GM11168 (cell line): ENCODE measurements around the gene EED.

Experiments
- in situ Hi-C: fragments of 300-500 bp; cut with MboI; formaldehyde crosslinking; loops from one replicate; pipeline ENCODE4 v1.12.0; 2022; ENCODE audit warnings: low sequenced_read_pairs; ENCODE audit not compliant: unreplicated experiment

EED gene

GRCh38 chr11:86246293-86246675 lies 1.7 kb downstream of the EED start:
- in situ Hi-C loops, result no loop called here

DNA sequence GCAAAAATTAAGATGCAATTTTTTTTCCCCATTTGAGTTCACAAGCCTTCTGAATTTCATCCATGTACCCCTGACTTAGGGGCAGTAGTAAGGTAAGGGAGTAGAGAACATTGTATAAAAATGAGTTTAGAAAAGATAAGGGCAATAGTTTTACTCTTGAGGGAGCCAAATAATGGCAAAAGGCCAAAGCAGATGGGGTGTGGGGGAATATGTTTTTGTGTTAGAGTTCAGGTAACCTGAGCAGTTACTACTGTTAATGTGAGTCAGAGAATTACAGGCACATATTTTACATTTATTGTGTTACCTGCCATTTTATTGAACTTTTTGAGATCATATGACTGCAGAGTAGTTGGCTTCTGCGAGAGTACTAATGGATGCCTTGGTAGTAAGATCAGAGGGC lies 3.1 kb downstream of the EED start:
- in situ Hi-C loops, result no loop called here

DNA sequence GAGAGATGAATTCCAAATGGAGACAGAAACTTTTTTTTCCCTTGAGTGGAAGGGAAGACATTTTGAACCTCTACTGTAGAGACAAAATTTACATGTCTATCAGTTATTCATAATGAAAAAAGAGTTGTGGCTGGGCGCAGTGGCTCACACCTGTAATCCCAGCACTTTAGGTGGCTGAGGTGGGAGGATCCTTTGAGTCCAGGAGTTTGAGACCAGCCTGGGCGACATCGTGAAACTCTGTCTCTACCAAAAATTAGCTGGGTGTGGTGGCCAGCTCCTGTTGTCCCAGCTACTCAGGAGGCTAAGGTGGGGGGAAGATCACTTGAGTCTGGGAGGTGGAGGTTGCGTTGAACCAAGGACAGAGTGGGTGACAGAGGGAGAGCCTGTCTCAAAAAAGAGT lies 4.1 kb downstream of the EED start:
- in situ Hi-C loops, result no loop called here

DNA sequence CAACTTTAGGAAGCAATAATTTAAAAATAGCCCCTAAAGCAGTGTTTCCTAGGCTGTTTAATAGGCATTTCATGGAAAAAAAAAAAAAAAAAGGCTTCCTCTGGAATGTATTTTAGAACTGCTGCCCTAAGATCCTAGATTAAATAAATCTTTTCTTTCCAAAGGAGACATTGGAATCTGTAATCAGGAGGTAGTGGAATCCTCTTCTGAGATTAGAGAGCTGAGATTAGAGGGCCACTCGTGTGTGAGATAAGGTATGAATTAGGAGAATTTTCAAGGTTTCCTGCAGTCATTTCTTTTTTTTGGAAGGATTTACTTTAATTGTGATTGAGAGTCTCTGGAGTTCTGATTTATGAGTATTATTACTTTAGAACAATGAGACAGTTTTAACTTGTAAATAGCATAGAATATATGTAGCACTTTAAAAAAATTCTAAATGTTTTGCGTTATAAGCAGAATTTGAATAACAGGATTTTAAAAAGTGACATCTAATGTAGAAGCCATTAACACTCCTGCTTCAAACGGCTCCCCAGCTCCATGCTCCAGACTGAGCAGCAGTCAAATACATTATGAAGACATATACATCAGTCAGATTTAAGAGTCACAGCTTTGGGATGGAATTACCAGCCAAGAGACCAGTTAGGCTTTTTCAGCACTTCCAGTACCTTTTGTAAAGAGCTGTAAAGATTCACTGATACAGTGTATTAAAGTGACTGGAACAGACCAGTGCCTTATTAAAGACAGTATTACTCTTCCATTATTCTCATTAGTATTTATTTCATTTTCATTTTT lies 5.0 kb downstream of the EED start:
- in situ Hi-C loops, result no loop called here

DNA sequence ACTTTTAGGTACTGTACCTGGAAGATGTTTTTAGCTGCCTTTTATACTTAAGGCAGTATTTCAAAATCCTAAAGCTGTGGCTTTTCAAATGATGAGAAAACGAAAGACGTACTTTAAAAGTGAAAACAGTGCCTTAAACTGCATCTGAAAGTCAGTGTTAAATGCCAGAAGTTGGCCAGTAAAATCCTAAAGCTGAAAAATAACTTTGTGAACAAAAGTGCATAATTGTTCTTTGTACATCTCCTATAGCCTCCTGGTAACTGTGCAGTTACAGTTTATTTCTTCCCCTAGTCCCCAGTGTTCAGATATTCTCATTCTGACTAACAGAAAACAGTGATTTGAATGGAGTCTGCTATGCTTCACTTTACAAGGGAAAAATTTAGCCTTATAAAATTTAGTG lies 6.8 kb downstream of the EED start:
- in situ Hi-C loops, result no loop called here

GRCh38 chr11:86255896-86256295 lies 11.3 kb downstream of the EED start:
- in situ Hi-C loops, result no loop called here

DNA sequence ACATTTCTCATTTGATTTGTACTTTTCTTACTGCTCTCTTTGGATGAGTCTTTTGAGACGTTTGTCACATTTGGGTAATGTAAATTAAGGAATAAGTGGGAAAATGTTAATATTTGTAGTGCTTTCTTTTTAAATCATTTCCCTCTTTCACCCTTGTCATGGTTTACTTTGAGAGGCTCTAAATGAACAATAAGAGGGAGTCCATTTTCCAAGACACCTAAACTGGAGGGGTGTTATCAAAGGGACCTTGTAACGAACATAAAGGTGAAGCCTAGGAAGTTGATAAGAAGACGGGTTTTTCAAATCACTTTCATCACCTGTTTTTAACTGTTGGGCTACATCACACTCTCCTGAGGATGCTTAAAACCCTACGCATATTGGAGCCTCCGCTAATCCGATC lies 12.1 kb downstream of the EED start:
- in situ Hi-C loops, result no loop called here

DNA sequence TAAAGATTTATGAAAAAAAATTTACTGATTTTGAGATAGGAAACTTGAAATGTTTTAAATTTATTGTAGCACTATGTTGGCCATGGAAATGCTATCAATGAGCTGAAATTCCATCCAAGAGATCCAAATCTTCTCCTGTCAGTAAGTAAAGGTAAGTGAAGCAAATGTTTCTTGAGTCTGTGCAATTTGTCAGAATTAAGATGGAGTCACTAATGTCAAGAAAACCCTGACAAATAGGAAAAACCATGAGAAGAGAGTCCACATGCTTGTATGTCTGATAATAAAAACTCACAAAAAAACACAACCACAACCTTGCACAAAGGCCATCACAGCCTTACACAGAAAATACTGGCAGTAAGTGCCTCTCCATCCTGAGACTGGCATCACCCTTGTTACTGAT lies 12.9 kb downstream of the EED start:
- in situ Hi-C loops, result no loop called here

- in situ Hi-C loops, result no loop called here
These were observed 15.2 kb downstream of the EED start for GRCh38 chr11:86259730-86260129.

- in situ Hi-C loops, result no loop called here
These were observed 16.8 kb downstream of the EED start for GRCh38 chr11:86261328-86261727.

DNA sequence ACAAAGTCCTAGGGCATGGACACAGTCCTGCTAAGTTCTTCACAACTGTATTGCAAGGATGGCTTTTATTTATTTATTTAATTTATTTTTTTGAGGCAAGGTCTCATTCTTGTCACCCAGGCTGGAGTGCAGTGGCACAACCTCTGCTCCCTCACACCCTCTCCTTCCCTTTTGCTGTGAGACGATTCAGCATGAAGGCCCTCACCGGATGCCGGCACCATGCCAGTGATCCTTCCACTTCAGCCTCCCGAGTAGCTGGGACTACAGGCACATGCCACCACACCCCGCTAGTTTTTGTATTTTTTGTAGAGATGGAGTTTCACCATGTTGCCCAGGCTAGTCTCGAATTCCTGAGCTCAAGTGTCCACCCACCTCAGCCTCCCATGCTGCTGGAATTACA lies 17.8 kb downstream of the EED start:
- in situ Hi-C loops, result no loop called here

DNA sequence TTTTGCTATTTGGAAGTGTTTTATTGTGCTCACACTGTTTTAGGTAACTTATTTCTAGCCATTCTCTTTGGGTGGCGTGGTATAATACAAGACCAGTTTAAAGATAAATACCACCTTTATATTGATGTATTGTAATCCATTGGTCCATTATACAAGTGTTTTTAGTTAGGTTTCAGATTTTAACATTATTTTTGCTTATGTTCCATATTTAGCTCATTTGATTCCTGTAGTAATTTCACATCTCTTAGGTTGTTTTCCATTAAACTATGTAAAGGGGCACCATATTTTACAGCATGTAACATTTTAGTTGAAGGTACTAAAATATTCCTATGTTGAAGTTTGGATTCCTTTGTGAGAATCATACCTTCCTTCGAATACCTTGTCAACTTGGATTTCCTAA lies 20.1 kb downstream of the EED start:
- in situ Hi-C loops, result no loop called here

- in situ Hi-C loops, result no loop called here
These were observed 20.6 kb downstream of the EED start for GRCh38 chr11:86265194-86265593.

GRCh38 chr11:86269645-86270044 lies 25.1 kb downstream of the EED start:
- in situ Hi-C loops, result loop anchor here (10.0 kb wide), 1 partner anchor 225 kb away; no protein-coding TSS in a partner anchor

DNA sequence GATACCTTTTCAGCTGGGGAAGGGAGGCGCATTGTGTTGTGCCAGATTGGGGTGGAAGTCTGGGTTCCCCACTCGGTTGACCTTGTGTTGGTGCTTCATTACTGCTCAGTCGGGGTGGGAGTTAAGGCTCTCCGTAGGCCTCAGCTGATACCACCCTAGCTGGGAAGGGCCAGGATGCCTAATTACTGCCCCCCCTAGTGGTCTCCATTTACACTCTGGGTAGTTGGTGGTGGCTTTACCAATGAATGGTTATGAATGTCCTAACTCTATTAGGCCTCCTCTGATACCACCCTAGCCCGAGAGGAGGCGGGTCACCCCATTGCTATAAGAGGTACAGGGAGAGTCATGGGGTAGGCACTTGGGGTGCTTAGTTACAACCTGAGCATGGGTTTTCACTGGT lies 29.9 kb downstream of the EED start:
- in situ Hi-C loops, result loop anchor here (10.0 kb wide), 1 partner anchor 230 kb away; no protein-coding TSS in a partner anchor

DNA sequence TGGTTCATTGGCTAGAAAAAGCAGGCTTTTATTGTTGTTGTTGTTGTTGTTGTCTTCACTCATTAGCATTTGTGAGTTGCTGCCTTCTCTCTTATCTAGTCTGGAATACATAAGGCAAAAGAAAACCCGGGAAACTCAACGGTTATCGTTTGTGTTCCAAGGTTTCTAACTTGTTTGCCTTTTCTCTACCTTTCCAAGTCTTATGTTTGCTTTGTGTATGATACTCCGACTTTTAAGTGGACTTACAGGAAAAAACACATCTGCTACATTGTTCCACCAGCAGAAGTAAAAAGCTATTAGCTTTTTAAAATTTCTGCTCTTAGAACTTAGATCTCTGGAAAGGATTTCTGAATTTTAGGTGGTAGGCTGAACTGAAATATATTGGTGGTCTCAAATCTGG lies 30.4 kb downstream of the EED start:
- in situ Hi-C loops, result loop anchor here (10.0 kb wide), 1 partner anchor 230 kb away; no protein-coding TSS in a partner anchor

GRCh38 chr11:86275493-86276370 lies 31.2 kb downstream of the EED start:
- in situ Hi-C loops, result loop anchor here (10.0 kb wide), 1 partner anchor 231 kb away; no protein-coding TSS in a partner anchor

DNA sequence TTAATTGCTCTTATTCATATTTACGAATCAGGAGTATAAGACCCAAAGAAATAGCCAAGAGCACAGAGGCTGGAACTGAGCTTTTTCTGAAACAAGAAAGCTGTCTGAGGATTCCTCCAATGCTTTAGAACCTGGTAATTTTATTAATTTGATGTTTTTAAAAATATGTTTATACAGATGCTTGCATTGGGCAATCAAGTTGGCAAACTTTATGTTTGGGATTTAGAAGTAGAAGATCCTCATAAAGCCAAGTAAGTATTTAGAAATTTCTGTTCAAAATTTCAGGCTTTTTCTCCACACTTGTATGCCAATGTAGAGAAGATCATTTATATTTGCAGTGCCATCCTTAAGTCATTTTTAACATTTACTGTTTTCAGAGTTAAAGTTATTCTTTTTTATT lies 33.2 kb downstream of the EED start:
- in situ Hi-C loops, result loop anchor here (10.0 kb wide), 1 partner anchor 233 kb away; no protein-coding TSS in a partner anchor

- in situ Hi-C loops, result loop anchor here (10.0 kb wide), 1 partner anchor 233 kb away; no protein-coding TSS in a partner anchor
These were observed 33.7 kb downstream of the EED start for GRCh38 chr11:86278226-86278625.

DNA sequence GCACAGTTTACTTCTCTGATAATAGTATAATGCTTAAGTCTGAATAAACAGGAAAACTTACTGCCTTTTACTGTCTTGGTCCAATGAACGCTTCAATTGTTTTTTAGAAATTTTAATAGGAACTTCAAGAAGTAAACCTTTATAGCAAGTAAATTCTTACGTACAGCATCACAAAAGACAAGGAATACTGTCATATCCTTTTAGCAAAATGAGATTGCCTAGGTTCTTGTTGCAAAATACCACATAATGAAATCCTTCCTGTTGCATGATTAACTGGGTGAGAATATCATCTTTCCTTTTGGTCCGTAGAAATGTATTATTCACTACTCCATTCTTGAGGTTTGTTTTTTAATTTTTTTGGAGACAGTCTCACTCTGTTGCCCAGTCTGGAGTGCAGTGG lies 35.2 kb downstream of the EED start:
- in situ Hi-C loops, result loop anchor here (10.0 kb wide), 1 partner anchor 235 kb away; no protein-coding TSS in a partner anchor

- in situ Hi-C loops, result no loop called here
These were observed 42.9 kb downstream of the EED start for GRCh38 chr11:86287468-86287796.
